Naive thymus-derived CD4-positive, alpha-beta T cell (primary cell): ENCODE data around the gene GYG1. TPM values are rescaled to one million over a fixed set of nuclear protein-coding genes. Genes with fewer than 3 reads are reported as not detected.

Experiments
- ATAC-seq: fragments of 150-1000 bp; cut with Tn5 transposase; 2 replicates; pipeline ENCODE4 v1.10.0; 2021; ENCODE audit warnings: mild to moderate bottlenecking, moderate library complexity
- CTCF ChIA-PET: fragments of 350-600 bp; sonication (Branson Sonifier 250); formaldehyde crosslinking; loops from one replicate; lab custom pipeline; 2021; ENCODE audit warnings: antibody characterized with exemption; lab: Charles Lee
- POLR2A ChIA-PET: fragments of 350-600 bp; sonication (Branson Sonifier 250); formaldehyde crosslinking; loops from one replicate; lab custom pipeline; 2021; ENCODE audit warnings: antibody characterized with exemption, inconsistent platforms; lab: Charles Lee
- DNase-seq, 9 donors: peaks; one replicate each; pipeline versions ENCODE4 v3.0.0 to v3.0.0-alpha.2; 2020 to 2022; ENCODE audit warnings: mixed read lengths in 1 of 9
- H3K27ac ChIP-seq: one replicate; pipeline ENCODE4 v1.7.0; 2013; ENCODE audit warnings: mild to moderate bottlenecking, low read depth, low read length, moderate library complexity
- H3K27me3 ChIP-seq, 2 donors: one replicate each; pipeline ENCODE4 v1.7.0; 2013; ENCODE audit warnings: low read length in 2 of 2, mild to moderate bottlenecking in 2 of 2, moderate library complexity in 2 of 2; ENCODE audit not compliant: control insufficient read depth in 2 of 2, insufficient read depth in 2 of 2
- H3K36me3 ChIP-seq, 3 experiments: 1 replicate in 2 of 3; 2 replicates in 1 of 3; pipeline ENCODE4 v1.7.0; 2013; ENCODE audit warnings: low read length in 3 of 3, mild to moderate bottlenecking in 3 of 3, moderate library complexity in 1 of 3; ENCODE audit not compliant: insufficient read depth in 3 of 3, control insufficient read depth in 2 of 3
- H3K4me1 ChIP-seq, 2 donors: one replicate each; pipeline ENCODE4 v1.7.0; 2013; ENCODE audit warnings: low read length in 2 of 2, mild to moderate bottlenecking in 2 of 2, moderate library complexity in 1 of 2; ENCODE audit not compliant: control insufficient read depth in 2 of 2, insufficient read depth in 2 of 2
- H3K4me3 ChIP-seq: 2 replicates; pipeline ENCODE4 v1.7.0; 2013; ENCODE audit warnings: mild to moderate bottlenecking, low read length
- H3K9me3 ChIP-seq, 3 experiments: 1 replicate in 2 of 3; 2 replicates in 1 of 3; pipeline ENCODE4 v1.7.0; 2013; ENCODE audit warnings: low read length in 3 of 3; ENCODE audit not compliant: control insufficient read depth in 2 of 3
- H3K27ac Mint-ChIP-seq, 9 donors: one replicate each; pipeline ENCODE4 v1.8.0; 2020 to 2022; ENCODE audit warnings: mixed read lengths in 9 of 9, mild to moderate bottlenecking in 8 of 9, moderate library complexity in 5 of 9, inconsistent platforms in 2 of 9
- H3K27me3 Mint-ChIP-seq, 5 donors: one replicate each; pipeline ENCODE4 v1.8.0; 2021 to 2022; ENCODE audit warnings: mixed read lengths in 5 of 5, mild to moderate bottlenecking in 1 of 5
- H3K36me3 Mint-ChIP-seq, 5 donors: one replicate each; pipeline ENCODE4 v1.8.0; 2020 to 2022; ENCODE audit warnings: mixed read lengths in 5 of 5, mild to moderate bottlenecking in 3 of 5, inconsistent platforms in 1 of 5
- H3K4me1 Mint-ChIP-seq, 7 donors: one replicate each; pipeline ENCODE4 v1.8.0; 2020 to 2022; ENCODE audit warnings: mixed read lengths in 7 of 7, mild to moderate bottlenecking in 3 of 7, inconsistent platforms in 1 of 7
- H3K4me3 Mint-ChIP-seq, 10 donors: one replicate each; pipeline ENCODE4 v1.8.0; 2020 to 2022; ENCODE audit warnings: mild to moderate bottlenecking in 10 of 10, mixed read lengths in 10 of 10, moderate library complexity in 6 of 10, inconsistent platforms in 2 of 10
- H3K9me3 Mint-ChIP-seq, 11 donors: one replicate each; pipeline ENCODE4 v1.8.0; 2020 to 2022; ENCODE audit warnings: mixed read lengths in 11 of 11, mild to moderate bottlenecking in 4 of 11, inconsistent platforms in 1 of 11, moderate library complexity in 1 of 11
- intact Hi-C, 2 donors: fragments of 100-400 bp; cut with micrococcal nuclease; formaldehyde crosslinking; loops; one replicate each; pipeline ENCODE4 v1.15.1; 2023
- polyA plus RNA-seq, 2 donors: library from polyadenylated mRNA; unstranded; fragments of 300-500 nt; fragmentation: Illumina TruSeq; gene quantifications; one replicate each; pipeline ENCODE4 v1.2.3, GENCODE V29; 2021
- total RNA-seq, 6 experiments: library from RNA in 5 of 6; stranded (reverse) in 5 of 6; gene quantifications; 1 replicate in 5 of 6; 2 replicates in 1 of 6; pipeline ENCODE4 v1.2.3 and lab custom pipeline; 2021 to 2026

GYG1 gene
- total and polyA plus RNA-seq, 7 experiments from 2014 or later = 15.5 to 39.3 (median 28.0) TPM

- Mint-ChIP-seq H3K9me3 (no peaks in the 10 kb centered on the region), H3K27ac (no peak overlapping the region), H3K36me3 (no peaks in the 10 kb centered on the region), H3K4me1 (peaks cover 0 to 2% (median 0%) of the 10 kb centered on the region in 7 donors), H3K4me3 (no peak overlapping the region), H3K27me3 (peaks cover 0 to 8% (median 0%) of the 10 kb centered on the region in 5 donors)
- Histone ChIP-seq H3K27ac (no peak overlapping the region), H3K36me3 (no peaks in the 10 kb centered on the region), H3K4me1 (no peaks in the 10 kb centered on the region), H3K4me3 (no peak overlapping the region), H3K9me3 (no peaks in the 10 kb centered on the region), H3K27me3 (no peaks in the 10 kb centered on the region)
- ChIA-PET POLR2A (no interaction called here), CTCF (interaction anchor here (0.9 to 1.2 kb wide), 2 partner anchors 92 to 169 kb away, joined by 4 read pairs; no protein-coding TSS in a partner anchor)
- ATAC-seq = no peak
- DNase-seq = no peak
- intact Hi-C loops = loop anchor here (1.0 to 10.0 kb wide), 3 partner anchors 133 to 543 kb away; partner anchors contain the start of gene HLTF (in 1 of the 2)
These were observed 39.6 kb upstream of the GYG1 start for GRCh38 chr3:148951599-148952361.

- intact Hi-C loops = loop anchor here in 1 of 2 donors (10.0 kb wide), 2 partner anchors 132 to 542 kb away; partner anchors contain the start of gene HLTF
These were observed 38.2 kb upstream of the GYG1 start for GRCh38 chr3:148953094-148953493.

GRCh38 chr3:148954981-148955380, 36.4 kb upstream of the GYG1 start:
- POLR2A ChIA-PET = no interaction called here
- H3K27me3 Mint-ChIP-seq = peaks cover 0 to 15% (median 0%) of the 10 kb centered on the region in 5 donors

More at GRCh38 chr3:148953094-148953493, 38.2 kb upstream of the GYG1 start:
- H3K4me3 ChIP-seq = no peak overlapping the region
- CTCF ChIA-PET = interaction anchor here (0.6 to 0.8 kb wide), 3 partner anchors 78 to 327 kb away, joined by 3 to 4 read pairs (median 3); no protein-coding TSS in a partner anchor
- no peak overlapping the region for H3K27ac Mint-ChIP-seq
- no peaks in the 10 kb centered on the region for H3K27me3 ChIP-seq
- H3K9me3 ChIP-seq = no peaks in the 10 kb centered on the region
- peaks cover 0 to 12% (median 6%) of the 10 kb centered on the region in 7 donors for H3K4me1 Mint-ChIP-seq
- peaks cover 0 to 8% (median 0%) of the 10 kb centered on the region in 5 donors for H3K27me3 Mint-ChIP-seq
- H3K4me1 ChIP-seq = no peaks in the 10 kb centered on the region
- no peaks in the 10 kb centered on the region for H3K36me3 ChIP-seq
- no peak overlapping the region for H3K4me3 Mint-ChIP-seq
- H3K9me3 Mint-ChIP-seq = no peaks in the 10 kb centered on the region
- no peak for DNase-seq
- POLR2A ChIA-PET = interaction anchor here (0.6 kb wide), 1 partner anchor 265 kb away, joined by 4 read pairs; no protein-coding TSS in a partner anchor
- H3K27ac ChIP-seq = no peak overlapping the region
- no peak for ATAC-seq
- H3K36me3 Mint-ChIP-seq = no peaks in the 10 kb centered on the region

DNA sequence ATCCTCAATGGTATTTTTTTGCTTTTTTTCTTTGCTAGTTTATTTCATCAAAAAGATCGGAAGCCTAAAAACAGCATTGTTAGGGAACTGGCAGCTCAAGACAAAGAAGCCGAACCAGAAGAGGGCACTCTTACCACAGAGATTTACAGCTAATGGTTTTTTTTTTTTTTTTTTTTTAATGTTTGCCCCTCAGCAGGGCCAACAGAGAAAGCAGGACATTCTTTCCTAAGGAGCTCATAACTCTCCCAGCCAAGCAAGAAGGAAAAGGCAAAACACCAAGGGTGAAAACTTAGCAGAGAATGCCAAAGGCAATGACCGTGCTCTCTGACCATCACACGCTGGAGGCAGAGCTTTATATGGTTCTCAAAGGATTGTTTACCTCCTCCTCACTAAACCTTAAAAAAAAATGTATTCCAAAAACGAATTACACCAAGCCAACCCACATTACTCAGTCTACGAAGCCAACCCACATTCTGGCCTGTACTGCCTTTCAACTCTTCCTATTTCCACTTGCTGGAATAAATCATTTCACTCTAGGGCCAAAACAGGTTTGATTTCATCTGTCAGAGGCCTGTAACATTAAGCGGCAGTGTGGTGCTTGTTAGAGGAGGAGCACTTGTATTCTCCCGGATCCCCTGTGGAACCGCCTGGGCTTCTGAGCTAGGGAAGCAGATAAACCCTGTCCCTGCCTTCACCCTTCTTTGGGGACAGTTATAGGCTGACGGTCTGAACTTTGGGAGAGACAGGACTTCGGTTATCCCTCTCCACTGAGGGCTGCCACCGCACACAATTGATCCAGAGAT, 35.6 kb upstream of the GYG1 start:
- ATAC-seq (peak; percentile 41), DNase-seq (peak in 4 of 9 donors; percentile 13 to 41 (median 32))
- POLR2A ChIA-PET = no interaction called here
- CTCF ChIA-PET = interaction anchor here (0.6 to 1.8 kb wide), 9 partner anchors 12 to 618 kb away, joined by 3 to 11 read pairs (median 3); no protein-coding TSS in a partner anchor
- H3K9me3 ChIP-seq = no peaks in the 10 kb centered on the region
- no peak overlapping the region for H3K4me3 ChIP-seq
- H3K27me3 Mint-ChIP-seq = peaks cover 0 to 17% (median 0%) of the 10 kb centered on the region in 5 donors
- intact Hi-C loops = loop anchor here (1.0 to 10.0 kb wide), 6 partner anchors 37 to 539 kb away; partner anchors contain the start of genes GYG1 (in 2 of the 2), HLTF (in 1 of the 2) and HPS3 (in 1 of the 2)
- no peak overlapping the region for H3K27ac Mint-ChIP-seq
- H3K4me1 Mint-ChIP-seq = peaks cover 0 to 13% (median 6%) of the 10 kb centered on the region in 7 donors
- no peaks in the 10 kb centered on the region for H3K36me3 Mint-ChIP-seq
- H3K4me1 ChIP-seq = no peaks in the 10 kb centered on the region
- no peak overlapping the region for H3K4me3 Mint-ChIP-seq
- H3K27me3 ChIP-seq = no peaks in the 10 kb centered on the region
- H3K27ac ChIP-seq = no peak overlapping the region
- no peaks in the 10 kb centered on the region for H3K36me3 ChIP-seq
- H3K9me3 Mint-ChIP-seq = no peaks in the 10 kb centered on the region

More at GRCh38 chr3:148954981-148955380, 36.4 kb upstream of the GYG1 start:
- DNase-seq (no peak), ATAC-seq (no peak)
- intact Hi-C loops = loop anchor here (1.0 to 10.0 kb wide), 5 partner anchors 37 to 540 kb away; partner anchors contain the start of genes GYG1 (in 2 of the 2) and HLTF (in 1 of the 2)
- Histone ChIP-seq H3K27me3 (no peaks in the 10 kb centered on the region), H3K36me3 (no peaks in the 10 kb centered on the region), H3K27ac (no peak overlapping the region), H3K9me3 (no peaks in the 10 kb centered on the region), H3K4me1 (no peaks in the 10 kb centered on the region), H3K4me3 (no peak overlapping the region)
- CTCF ChIA-PET = interaction anchor here (0.6 to 1.8 kb wide), 6 partner anchors 8 to 816 kb away, joined by 3 to 11 read pairs (median 3); no protein-coding TSS in a partner anchor
- no peaks in the 10 kb centered on the region for H3K36me3 Mint-ChIP-seq
- no peak overlapping the region for H3K4me3 Mint-ChIP-seq
- no peaks in the 10 kb centered on the region for H3K9me3 Mint-ChIP-seq
- no peak overlapping the region for H3K27ac Mint-ChIP-seq
- peaks cover 0 to 13% (median 6%) of the 10 kb centered on the region in 7 donors for H3K4me1 Mint-ChIP-seq

- Histone ChIP-seq H3K27ac (no peak overlapping the region), H3K36me3 (no peaks in the 10 kb centered on the region), H3K4me3 (no peak overlapping the region), H3K9me3 (no peaks in the 10 kb centered on the region), H3K4me1 (no peaks in the 10 kb centered on the region), H3K27me3 (no peaks in the 10 kb centered on the region)
- peaks cover 0 to 13% (median 6%) of the 10 kb centered on the region in 7 donors for H3K4me1 Mint-ChIP-seq
- H3K9me3 Mint-ChIP-seq = no peaks in the 10 kb centered on the region
- CTCF ChIA-PET = interaction anchor here (0.6 to 0.8 kb wide), 2 partner anchors 28 to 314 kb away, joined by 3 read pairs; no protein-coding TSS in a partner anchor
- intact Hi-C loops = loop anchor here (2.0 to 10.0 kb wide), 4 partner anchors 35 to 537 kb away; partner anchors contain the start of genes GYG1 (in 2 of the 2), HLTF (in 1 of the 2) and HPS3 (in 1 of the 2)
- POLR2A ChIA-PET = no interaction called here
- peak; percentile 38 for ATAC-seq
- H3K27ac Mint-ChIP-seq = peak overlapping the region in 1 of 9 donors; percentile 43
- peaks cover 0 to 29% (median 9%) of the 10 kb centered on the region in 5 donors for H3K27me3 Mint-ChIP-seq
- DNase-seq = no peak
- no peak overlapping the region for H3K4me3 Mint-ChIP-seq
- H3K36me3 Mint-ChIP-seq = no peaks in the 10 kb centered on the region
These were observed 33.8 kb upstream of the GYG1 start for GRCh38 chr3:148957586-148957985.

GRCh38 chr3:148958696-148959095, 32.6 kb upstream of the GYG1 start:
- intact Hi-C loops = loop anchor here (5.0 to 10.0 kb wide), 3 partner anchors 34 to 536 kb away; partner anchors contain the start of genes GYG1 (in 2 of the 2) and HLTF (in 1 of the 2)
- Mint-ChIP-seq H3K27ac (no peak overlapping the region), H3K4me3 (no peak overlapping the region), H3K9me3 (no peaks in the 10 kb centered on the region), H3K4me1 (peaks cover 0 to 13% (median 6%) of the 10 kb centered on the region in 7 donors), H3K36me3 (no peaks in the 10 kb centered on the region), H3K27me3 (peaks cover 0 to 32% (median 9%) of the 10 kb centered on the region in 5 donors)
- ChIA-PET POLR2A (no interaction called here), CTCF (no interaction called here)
- H3K27ac ChIP-seq = no peak overlapping the region
- DNase-seq = no peak
- no peak overlapping the region for H3K4me3 ChIP-seq
- H3K36me3 ChIP-seq = no peaks in the 10 kb centered on the region
- H3K4me1 ChIP-seq = no peaks in the 10 kb centered on the region
- H3K27me3 ChIP-seq = no peaks in the 10 kb centered on the region
- no peak for ATAC-seq
- H3K9me3 ChIP-seq = no peaks in the 10 kb centered on the region
